H4 (cell line): ENCODE measurements around the gene ZRANB1. TPM values are rescaled to one million over a fixed set of nuclear protein-coding genes. Genes with fewer than 3 reads are reported as not detected.
"Not testable (repeated sequence)": the region's sequence is repeated elsewhere in the genome, so short reads cannot be mapped to it uniquely, and the experiment has no call there.

Experiments
- DNase-seq: peaks from one replicate; pipeline ENCODE4 v3.0.0-alpha.2; 2015; ENCODE audit warnings: low spot score
- total RNA-seq: library from RNA; depleted of rRNA; stranded (reverse); fragments of >200 nt; shearing (Covaris generic); gene quantifications from 2 replicates; pipeline ENCODE4 v1.2.3, GENCODE V29; 2014; rRNA removed

ZRANB1 gene
- total RNA-seq: 20.9 and 22.2 TPM in 2 replicates

GRCh38 chr10:124941823-124942222 is at the start of gene ZRANB1:
TSS of gene ZRANB1 (plus strand) at chr10:124942123. CDS start at chr10:124942494, 371 bp downstream.
- DNase-seq: no peak

GRCh38 chr10:124892905-124893304 is 49.0 kb upstream of the ZRANB1 start:
- no peak for DNase-seq

GRCh38 chr10:124894569-124895215 is 47.2 kb upstream of the ZRANB1 start:
- no peak for DNase-seq

GRCh38 chr10:124896751-124897150 is 45.2 kb upstream of the ZRANB1 start:
- DNase-seq: no peak

- DNase-seq: no peak
These were observed 43.5 kb upstream of the ZRANB1 start for GRCh38 chr10:124898471-124898870.

- DNase-seq: no peak
These were observed 42.8 kb upstream of the ZRANB1 start for GRCh38 chr10:124899151-124899550.

- no peak for DNase-seq
These were observed 39.5 kb upstream of the ZRANB1 start for GRCh38 chr10:124902462-124902861.

GRCh38 chr10:124903111-124903510 is 38.8 kb upstream of the ZRANB1 start:
- no peak for DNase-seq

- DNase-seq: no peak
These were observed 37.1 kb upstream of the ZRANB1 start for GRCh38 chr10:124904796-124905195.

- peak; percentile 45 for DNase-seq
These were observed 35.3 kb upstream of the ZRANB1 start for GRCh38 chr10:124906551-124907001.

- no peak for DNase-seq
These were observed 32.4 kb upstream of the ZRANB1 start for GRCh38 chr10:124909563-124909962.

GRCh38 chr10:124911124-124912067 is 30.5 kb upstream of the ZRANB1 start:
- DNase-seq: peak; percentile 60

- DNase-seq: no peak
These were observed 29.6 kb upstream of the ZRANB1 start for GRCh38 chr10:124912101-124912886.

- DNase-seq: no peak
These were observed 28.8 kb upstream of the ZRANB1 start for GRCh38 chr10:124913167-124913566.

GRCh38 chr10:124914398-124914797 is 27.5 kb upstream of the ZRANB1 start:
- DNase-seq: not testable (repeated sequence)

- DNase-seq: no peak
These were observed 25.8 kb upstream of the ZRANB1 start for GRCh38 chr10:124916098-124916584.

GRCh38 chr10:124916585-124917427 is 25.1 kb upstream of the ZRANB1 start:
- DNase-seq: peak; percentile 89

GRCh38 chr10:124917428-124918190 is 24.3 kb upstream of the ZRANB1 start:
- peak; percentile 15 for DNase-seq

GRCh38 chr10:124918191-124918830 is 23.6 kb upstream of the ZRANB1 start:
- no peak for DNase-seq

- no peak for DNase-seq
These were observed 23.0 kb upstream of the ZRANB1 start for GRCh38 chr10:124918906-124919305.
